ENCODE results near the gene FRMPD4. TPM values are rescaled to one million over a fixed set of nuclear protein-coding genes. Genes with fewer than 3 reads are reported as not detected.

Gene FRMPD4
- total RNA-seq, 1 donor from 2014 or later = not detected

- POLR2A ChIA-PET = interaction anchor here (0.6 kb wide), 1 partner anchor 71 kb away, joined by 5 read pairs; no protein-coding TSS in a partner anchor
- Mint-ChIP-seq H3K36me3 (ENCODE audit: low read depth) (no peaks in the 10 kb centered on the region), H3K27ac (no peak overlapping the region), H3K9me3 (no peaks in the 10 kb centered on the region), H3K27me3 (peaks cover 2% of the 10 kb centered on the region), H3K4me3 (no peak overlapping the region), H3K4me1 (peaks cover 17% of the 10 kb centered on the region)
- CTCF ChIA-PET = no interaction called here
- DNase-seq (no peak), ATAC-seq (ENCODE audit: low read depth) (no peak)
- TF ChIP-seq CTCF (IDR thresholded peaks at IDR 0.05) = no peak
- intact Hi-C loops (cut with micrococcal nuclease) = no loop called here
These were observed 578.3 kb downstream of the FRMPD4 start for GRCh38 chrX:12716574-12716973.

- ChIA-PET CTCF (no interaction called here), POLR2A (no interaction called here)
- H3K4me3 Mint-ChIP-seq = no peak overlapping the region
- H3K27ac Mint-ChIP-seq = no peak overlapping the region
- DNase-seq (no peak), ATAC-seq (ENCODE audit: low read depth) (no peak)
- H3K36me3 Mint-ChIP-seq (ENCODE audit: low read depth) = no peaks in the 10 kb centered on the region
- TF ChIP-seq CTCF (IDR thresholded peaks at IDR 0.05) = no peak
- H3K9me3 Mint-ChIP-seq = no peaks in the 10 kb centered on the region
- peaks cover 3% of the 10 kb centered on the region for H3K4me1 Mint-ChIP-seq
- H3K27me3 Mint-ChIP-seq = peaks cover 2% of the 10 kb centered on the region
- intact Hi-C loops (cut with micrococcal nuclease) = no loop called here
These were observed 581.6 kb downstream of the FRMPD4 start for GRCh38 chrX:12719837-12720236.

- Mint-ChIP-seq H3K4me3 (no peak overlapping the region), H3K27ac (no peak overlapping the region), H3K4me1 (peaks cover 3% of the 10 kb centered on the region), H3K36me3 (ENCODE audit: low read depth) (no peaks in the 10 kb centered on the region), H3K27me3 (peaks cover 2% of the 10 kb centered on the region), H3K9me3 (no peaks in the 10 kb centered on the region)
- ATAC-seq (ENCODE audit: low read depth) = no peak
- DNase-seq = no peak
- intact Hi-C loops (cut with micrococcal nuclease) = no loop called here
- TF ChIP-seq CTCF (IDR thresholded peaks at IDR 0.05) = no peak
- POLR2A ChIA-PET = no interaction called here
- CTCF ChIA-PET = no interaction called here
These were observed 582.8 kb downstream of the FRMPD4 start for GRCh38 chrX:12721042-12721441.

GRCh38 chrX:12722314-12722713 lies 584.0 kb downstream of the FRMPD4 start:
- Mint-ChIP-seq H3K9me3 (no peaks in the 10 kb centered on the region), H3K27ac (no peak overlapping the region), H3K4me3 (no peak overlapping the region), H3K27me3 (peaks cover 2% of the 10 kb centered on the region), H3K4me1 (peaks cover 3% of the 10 kb centered on the region), H3K36me3 (ENCODE audit: low read depth) (no peaks in the 10 kb centered on the region)
- CTCF ChIA-PET = no interaction called here
- TF ChIP-seq CTCF (IDR thresholded peaks at IDR 0.05) = no peak
- no peak for DNase-seq
- intact Hi-C loops (cut with micrococcal nuclease) = no loop called here
- no peak for ATAC-seq (ENCODE audit: low read depth)
- POLR2A ChIA-PET = no interaction called here

- no peak for ATAC-seq (ENCODE audit: low read depth)
- Mint-ChIP-seq H3K27ac (no peak overlapping the region), H3K36me3 (ENCODE audit: low read depth) (no peaks in the 10 kb centered on the region), H3K4me1 (no peaks in the 10 kb centered on the region), H3K4me3 (no peak overlapping the region), H3K9me3 (no peaks in the 10 kb centered on the region), H3K27me3 (no peaks in the 10 kb centered on the region)
- intact Hi-C loops (cut with micrococcal nuclease) = no loop called here
- DNase-seq = no peak
- TF ChIP-seq CTCF (IDR thresholded peaks at IDR 0.05) = no peak
- ChIA-PET CTCF (no interaction called here), POLR2A (no interaction called here)
These were observed 603.1 kb downstream of the FRMPD4 start for GRCh38 chrX:12741416-12741815.

Data from activated B cell treated with CpG ODN at 0.5 μM for 24 hours (primary cell).